ENCODE data around the gene OSBPL7. TPM values are rescaled to one million over a fixed set of nuclear protein-coding genes. Genes with fewer than 3 reads are reported as not detected.

The OSBPL7 gene
- total RNA-seq, 1 experiment from 2014 or later: 20.5 TPM

DNA sequence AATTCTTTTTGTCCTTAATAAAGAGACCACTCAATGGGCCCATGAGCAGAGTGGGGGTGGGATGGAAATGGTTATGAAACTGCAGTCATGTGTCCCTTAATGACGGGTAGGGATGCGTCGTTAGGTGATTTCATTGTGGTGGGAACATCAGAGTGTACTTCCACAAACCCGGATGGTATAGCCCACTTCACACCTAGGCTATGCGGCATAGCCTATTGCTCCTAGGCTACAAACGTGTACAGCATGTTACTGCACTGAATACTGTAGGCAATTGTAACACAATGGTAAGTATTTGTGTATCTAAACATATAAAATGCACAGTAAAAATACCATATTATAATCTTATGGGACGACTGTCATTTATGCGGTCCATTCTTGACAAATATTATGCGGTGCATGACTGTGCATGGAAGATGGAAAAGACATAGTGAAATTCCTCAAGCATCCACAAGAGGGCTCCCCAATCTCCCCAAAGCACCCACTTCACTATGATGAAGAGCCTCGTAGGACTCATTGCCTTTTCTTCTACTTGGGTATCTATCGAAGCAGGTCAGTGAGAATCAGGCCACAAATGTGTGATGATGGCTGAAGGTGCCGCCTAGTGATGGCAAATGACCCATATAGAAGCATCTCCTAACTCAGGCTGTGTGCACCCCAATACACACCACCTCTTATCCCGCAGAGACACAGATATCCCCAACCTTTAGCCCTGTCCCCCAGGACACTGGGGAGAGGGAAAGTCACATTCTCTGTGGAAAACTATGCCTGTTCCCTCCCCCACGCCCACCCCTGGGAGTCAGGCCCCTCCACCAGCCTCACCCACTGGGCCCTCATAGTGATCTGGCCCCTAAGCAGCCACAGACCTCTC is 45.0 kb downstream of the OSBPL7 start:
- Histone ChIP-seq H3K27me3 (ENCODE audit: insufficient read depth, low read length) (peaks cover 22% of the 10 kb centered on the region; the same call in 1 of the 2 replicates), H2AFZ (ENCODE audit: low read depth, low read length, poor library complexity, severe bottlenecking) (no peak overlapping the region), H3K79me2 (ENCODE audit: insufficient read depth, low read length) (no peaks in the 10 kb centered on the region), H3K36me3 (ENCODE audit: control insufficient read depth in 1 of 2, insufficient read depth in 2 of 2, low read length in 2 of 2) (no peaks in the 10 kb centered on the region), H4K20me1 (ENCODE audit: insufficient read depth) (no peaks in the 10 kb centered on the region), H3K4me1 (ENCODE audit: control insufficient read depth in 1 of 2, insufficient read depth in 2 of 2, low read length in 2 of 2) (no peaks in the 10 kb centered on the region), H3K4me2 (ENCODE audit: low read length) (no peak overlapping the region), H3K9me3 (ENCODE audit: control insufficient read depth in 1 of 2, insufficient read depth in 1 of 2, low read depth in 1 of 2, low read length in 2 of 2) (0 out of 4 replicates have a peak, but pooled peaks cover 1% of the 10 kb centered on the region in 2 experiments), H3K9me2 (ENCODE audit: insufficient read depth) (no peaks in the 10 kb centered on the region), H3K4me3 (replicated peaks in 1 of 2; ENCODE audit: low read depth in 1 of 2, low read length in 2 of 2) (no peak overlapping the region), H3K9ac (ENCODE audit: low read length) (no peak overlapping the region), H3K27ac (ENCODE audit: low read depth, low read length) (no peak overlapping the region)
- DNase-seq (ENCODE audit: low read depth, low spot score) (peak; percentile 54), ATAC-seq (peak; percentile 94)
- BruUV-seq (replicated peaks): no TSS peak
- TF ChIP-seq EGR1 (IDR thresholded peaks at IDR 0.05; ENCODE audit: low read depth) (no peak), POLR2AphosphoS5 (IDR thresholded peaks at IDR 0.05; ENCODE audit: low read depth, low read length) (no peak), RAD21 (IDR thresholded peaks at IDR 0.05; ENCODE audit: low read depth) (peak; percentile 84)
- TF ChIP-seq, protein P1, sequence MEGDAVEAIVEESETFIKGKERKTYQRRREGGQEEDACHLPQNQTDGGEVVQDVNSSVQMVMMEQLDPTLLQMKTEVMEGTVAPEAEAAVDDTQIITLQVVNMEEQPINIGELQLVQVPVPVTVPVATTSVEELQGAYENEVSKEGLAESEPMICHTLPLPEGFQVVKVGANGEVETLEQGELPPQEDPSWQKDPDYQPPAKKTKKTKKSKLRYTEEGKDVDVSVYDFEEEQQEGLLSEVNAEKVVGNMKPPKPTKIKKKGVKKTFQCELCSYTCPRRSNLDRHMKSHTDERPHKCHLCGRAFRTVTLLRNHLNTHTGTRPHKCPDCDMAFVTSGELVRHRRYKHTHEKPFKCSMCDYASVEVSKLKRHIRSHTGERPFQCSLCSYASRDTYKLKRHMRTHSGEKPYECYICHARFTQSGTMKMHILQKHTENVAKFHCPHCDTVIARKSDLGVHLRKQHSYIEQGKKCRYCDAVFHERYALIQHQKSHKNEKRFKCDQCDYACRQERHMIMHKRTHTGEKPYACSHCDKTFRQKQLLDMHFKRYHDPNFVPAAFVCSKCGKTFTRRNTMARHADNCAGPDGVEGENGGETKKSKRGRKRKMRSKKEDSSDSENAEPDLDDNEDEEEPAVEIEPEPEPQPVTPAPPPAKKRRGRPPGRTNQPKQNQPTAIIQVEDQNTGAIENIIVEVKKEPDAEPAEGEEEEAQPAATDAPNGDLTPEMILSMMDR (IDR thresholded peaks at IDR 0.05 in 2 of 3, conservative IDR thresholded peaks at IDR 0.05 in 1 of 3; ENCODE audit: borderline replicate concordance in 1 of 3, insufficient read depth in 1 of 3, low read depth in 2 of 3, low read length in 2 of 3): peak; percentile 84 to 88 (median 86)
- RAD21 ChIA-PET (ENCODE audit: low non-redundant PET in 1 of 2, low total read pairs in 2 of 2, uncharacterized antibody in 2 of 2, unreplicated experiment in 2 of 2): no interaction called here
- intact Hi-C loops (cut with micrococcal nuclease): loop anchor here (1.0 kb wide), 3 partner anchors 26 to 242 kb away; no protein-coding TSS in a partner anchor
- POLR2A ChIA-PET: no interaction called here
- CTCF ChIA-PET: interaction anchor here (1.0 to 1.1 kb wide), 2 partner anchors 9 to 119 kb away, joined by 3 to 4 read pairs; partner anchors contain the start of gene SP2

All from HCT116 (cell line).